Stimulated activated CD4-positive, alpha-beta T cell treated with anti-CD3 and anti-CD28 coated beads, Interleukin-4, amount 100 ng/mL, for 24 hours (primary cell): Measurements from ENCODE around the gene GOLGA8O.
"Not testable (repeated sequence)": the region's sequence is repeated elsewhere in the genome, so short reads cannot be mapped to it uniquely, and the experiment has no call there.

ENCODE experiments used
- DNase-seq: peaks from one replicate; pipeline ENCODE4 v3.0.0-alpha.2; 2020

Gene GOLGA8O, protein sequence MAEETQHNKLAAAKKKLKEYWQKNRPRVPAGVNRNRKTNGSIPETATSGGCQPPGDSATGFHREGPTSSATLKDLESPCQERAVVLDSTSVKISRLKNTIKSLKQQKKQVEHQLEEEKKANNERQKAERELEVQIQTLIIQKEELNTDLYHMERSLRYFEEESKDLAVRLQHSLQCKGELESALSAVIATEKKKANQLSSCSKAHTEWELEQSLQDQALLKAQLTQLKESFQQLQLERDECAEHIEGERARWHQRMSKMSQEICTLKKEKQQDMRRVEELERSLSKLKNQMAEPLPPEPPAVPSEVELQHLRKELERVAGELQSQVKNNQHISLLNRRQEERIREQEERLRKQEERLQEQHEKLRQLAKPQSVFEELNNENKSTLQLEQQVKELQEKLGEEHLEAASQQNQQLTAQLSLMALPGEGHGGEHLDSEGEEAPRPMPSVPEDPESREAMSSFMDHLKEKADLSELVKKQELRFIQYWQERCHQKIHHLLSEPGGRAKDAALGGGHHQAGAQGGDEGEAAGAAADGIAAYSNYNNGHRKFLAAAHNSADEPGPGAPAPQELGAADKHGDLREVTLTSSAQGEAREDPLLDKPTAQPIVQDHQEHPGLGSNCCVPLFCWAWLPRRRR

DNA sequence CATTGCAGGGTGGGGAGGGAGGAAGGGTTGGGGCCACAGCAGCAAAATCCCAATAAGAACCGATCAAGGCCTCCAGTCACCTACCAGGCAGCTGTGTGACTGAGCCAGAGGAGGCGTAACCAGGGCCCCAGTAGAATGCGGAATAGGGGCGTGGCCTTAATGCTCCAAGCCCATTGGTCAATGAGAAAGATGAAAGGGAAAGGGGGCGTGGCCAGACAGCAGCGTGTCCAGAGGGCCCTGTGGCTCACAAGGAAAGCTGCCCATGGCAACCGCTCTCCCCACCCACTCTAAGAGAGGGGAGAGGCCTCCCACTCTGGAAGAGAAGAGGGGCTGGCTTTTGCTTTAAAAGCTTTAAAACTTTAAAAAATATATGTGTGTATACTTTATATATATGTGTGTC is at the start of gene GOLGA8O:
TSS of gene GOLGA8O (minus strand) at position 101 of the 400 bp plus-strand sequence. CDS start at position 3, 98 bp downstream.
- DNase-seq = not testable (repeated sequence)

GRCh38 chr15:32504152-32504811 is 48.8 kb upstream of the GOLGA8O start:
- not testable (repeated sequence) for DNase-seq

GRCh38 chr15:32502946-32503345 is 47.5 kb upstream of the GOLGA8O start:
- not testable (repeated sequence) for DNase-seq

DNA sequence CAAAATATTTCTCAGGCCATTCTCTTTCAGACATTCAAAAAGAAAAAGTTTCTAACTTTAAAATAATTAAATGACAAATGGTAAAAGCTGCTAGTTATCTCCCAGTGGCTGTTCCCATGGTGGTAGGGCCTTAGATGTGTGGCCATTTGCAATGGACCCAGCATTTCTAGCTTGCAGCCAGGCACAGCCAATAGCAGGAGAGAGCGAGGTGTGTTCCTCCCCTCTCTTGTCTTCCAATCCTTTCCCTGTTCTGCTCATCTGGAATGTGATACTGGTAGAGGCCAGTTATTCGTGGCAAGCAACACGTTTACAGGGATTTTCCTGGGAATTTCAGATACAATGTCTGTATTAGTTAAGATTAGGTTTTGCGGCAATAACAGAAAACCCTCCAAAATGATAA is 37.3 kb upstream of the GOLGA8O start:
- DNase-seq = not testable (repeated sequence)

DNA sequence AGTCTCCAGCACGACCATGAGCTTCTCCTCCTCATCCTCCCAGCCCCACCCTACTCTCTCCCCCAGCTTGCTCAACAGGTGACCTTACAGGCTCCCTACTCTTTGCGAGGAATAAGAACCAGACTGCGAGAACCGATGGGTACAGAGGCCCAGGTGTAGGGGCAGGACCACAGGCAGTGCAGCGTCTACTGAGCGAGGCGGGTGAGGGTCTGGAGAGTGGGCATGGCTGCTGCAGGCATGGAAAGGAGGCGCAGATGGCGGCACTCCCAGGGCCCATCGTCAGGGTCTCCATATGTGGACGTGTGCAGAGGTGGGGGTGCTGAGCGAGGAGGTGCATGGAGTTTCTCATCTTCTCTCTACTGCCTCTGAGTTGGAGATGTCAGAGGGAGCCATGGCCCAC is 31.0 kb upstream of the GOLGA8O start:
- not testable (repeated sequence) for DNase-seq

DNA sequence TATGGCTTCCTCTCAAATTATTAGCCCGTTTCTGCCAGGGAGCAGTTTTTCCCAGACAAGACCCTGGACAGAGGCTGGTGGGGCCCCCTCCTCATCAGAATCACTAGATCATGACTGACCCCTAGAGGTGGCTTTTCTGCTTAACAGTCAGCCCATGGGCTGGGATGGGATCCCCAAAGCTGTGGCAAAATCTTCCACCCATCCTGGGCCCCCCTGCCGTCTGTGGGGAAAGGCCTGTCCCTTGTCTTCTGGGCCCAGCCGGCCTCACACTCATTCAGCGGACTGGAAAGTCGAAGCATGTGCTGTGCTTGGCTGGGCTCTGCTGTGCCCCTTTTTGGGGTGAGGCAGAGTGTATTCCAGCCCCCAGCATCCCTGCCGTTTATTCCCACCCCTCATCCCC is 27.9 kb upstream of the GOLGA8O start:
- not testable (repeated sequence) for DNase-seq

GRCh38 chr15:32481683-32482082 is 26.2 kb upstream of the GOLGA8O start:
- not testable (repeated sequence) for DNase-seq

DNA sequence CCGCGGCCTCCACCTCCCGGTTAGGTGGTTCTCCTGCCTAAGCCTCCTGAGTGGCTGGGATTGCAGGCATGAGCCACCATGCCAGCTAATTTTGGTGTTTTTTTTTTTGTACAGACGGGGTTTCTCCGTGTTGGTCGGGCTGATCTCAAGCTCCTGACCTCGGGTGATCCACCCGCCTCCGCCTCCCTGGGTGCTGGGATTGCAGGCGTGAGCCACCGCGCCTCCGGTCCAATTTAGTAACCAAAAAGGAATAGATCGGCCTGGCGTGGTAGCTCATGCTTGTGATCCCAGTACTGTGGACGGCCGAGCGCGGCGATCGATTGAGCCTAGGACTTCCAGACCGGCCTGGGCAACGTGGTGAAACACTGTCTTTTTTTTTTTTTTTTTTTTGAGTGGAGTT is 12.6 kb upstream of the GOLGA8O start:
- not testable (repeated sequence) for DNase-seq

DNA sequence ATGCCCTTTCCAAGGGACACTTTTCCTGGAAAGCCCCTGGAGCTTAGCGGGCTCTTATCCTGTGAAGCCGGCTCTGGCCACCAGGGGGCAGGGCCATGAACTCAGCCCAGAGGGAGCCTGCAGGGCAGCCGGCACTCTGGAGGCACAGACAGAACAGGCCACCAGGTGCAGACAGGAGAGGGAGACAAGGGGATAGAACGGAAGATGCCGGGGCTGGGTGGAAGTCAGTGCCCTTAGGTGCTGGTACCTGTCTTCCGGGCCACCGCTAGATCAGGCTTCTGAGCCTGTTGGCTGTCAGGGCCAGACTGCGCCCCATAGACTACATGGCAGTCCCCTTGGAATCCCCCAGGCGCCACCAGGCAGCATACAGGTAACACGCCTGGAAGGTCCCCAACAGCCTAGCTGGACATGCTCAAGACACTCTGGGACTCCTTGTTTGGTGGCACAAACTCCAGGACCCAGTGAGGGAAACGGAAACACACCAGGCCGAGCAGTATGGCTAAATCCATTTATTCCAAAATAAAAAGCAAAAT is 14.9 kb downstream of the GOLGA8O start:
- not testable (repeated sequence) for DNase-seq

GRCh38 chr15:32434102-32434963 is 21.1 kb downstream of the GOLGA8O start:
- DNase-seq = not testable (repeated sequence)

DNA sequence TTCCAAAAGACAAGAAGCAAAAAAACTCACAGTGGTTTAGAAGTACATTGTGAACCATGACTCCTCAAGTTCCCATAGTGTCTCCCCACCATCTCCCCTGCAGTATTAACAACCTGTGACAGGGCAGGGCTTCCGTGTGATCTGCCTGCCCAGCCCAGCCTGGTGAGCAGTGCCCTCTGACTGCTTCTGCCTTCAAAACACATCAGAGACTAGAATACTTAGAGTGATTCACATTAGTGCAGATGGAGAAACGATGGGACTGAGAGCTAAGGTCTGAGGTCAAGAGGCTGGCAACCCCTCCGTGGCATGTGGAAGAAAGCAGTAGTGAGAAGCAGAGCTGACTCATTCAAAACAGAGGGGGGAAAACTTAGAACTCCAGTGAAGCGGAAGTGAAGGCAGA is 27.8 kb downstream of the GOLGA8O start:
- DNase-seq = not testable (repeated sequence)

GRCh38 chr15:32426511-32426910 is 28.9 kb downstream of the GOLGA8O start:
- not testable (repeated sequence) for DNase-seq

- DNase-seq = not testable (repeated sequence)
Observed at GRCh38 chr15:32407903-32408302, 47.5 kb downstream of the GOLGA8O start.

DNA sequence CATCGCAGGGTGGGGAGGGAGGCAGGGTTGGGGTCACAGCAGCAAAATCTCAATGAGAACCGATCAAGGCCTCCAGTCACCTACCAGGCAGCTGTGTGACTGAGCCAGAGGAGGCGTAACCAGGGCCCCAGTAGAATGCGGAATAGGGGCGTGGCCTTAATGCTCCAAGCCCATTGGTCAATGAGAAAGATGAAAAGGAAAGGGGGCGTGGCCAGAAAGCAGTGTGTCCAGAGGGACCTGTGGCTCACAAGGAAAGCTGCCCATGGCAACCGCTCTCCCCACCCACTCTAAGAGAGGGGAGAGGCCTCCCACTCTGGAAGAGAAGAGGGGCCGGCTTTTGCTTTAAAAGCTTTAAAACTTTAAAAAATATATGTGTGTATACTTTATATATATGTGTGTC is 52.2 kb downstream of the GOLGA8O start, which contains the start of gene GOLGA8K:
TSS of gene GOLGA8K (minus strand) at position 101 of the 400 bp plus-strand sequence. CDS start at position 3, 98 bp downstream.
- not testable (repeated sequence) for DNase-seq

DNA sequence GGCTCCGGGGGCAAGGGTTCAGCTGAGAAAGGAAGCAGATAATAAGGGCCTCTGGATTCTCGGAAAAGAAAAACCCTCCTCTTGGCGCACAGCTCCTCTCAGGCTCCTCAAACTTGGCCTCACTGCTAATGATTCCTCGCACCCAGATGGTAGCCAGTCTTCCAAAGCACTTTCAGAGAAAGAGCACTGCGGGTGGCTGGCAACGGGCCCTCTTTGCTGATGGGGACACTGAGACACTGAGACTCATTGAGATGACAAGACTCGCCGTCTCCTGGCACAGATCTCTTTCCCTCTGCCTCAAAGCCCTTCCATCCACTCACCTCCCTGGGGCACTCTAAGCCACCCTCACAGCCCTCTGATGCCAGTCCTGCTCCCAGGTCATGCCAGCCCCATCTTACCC is 58.9 kb downstream of the GOLGA8O start:
- not testable (repeated sequence) for DNase-seq
